Adrenal gland (tissue), 12 donors: Measurements from ENCODE around the gene RBBP4. TPM values are rescaled to one million over a fixed set of nuclear protein-coding genes. Genes with fewer than 3 reads are reported as not detected.
A peak's percentile ranks its signal among the peaks of the same experiment; 100 is the strongest.

ENCODE experiments used
- DNase-seq, 7 donors: peaks; one replicate each; pipeline ENCODE4 v3.0.0-alpha.2; 2019 to 2020
- H3K27ac ChIP-seq, 5 donors: fragments of 200-600 bp; sonication (generic) in 4 of 5; 1 replicate in 3 of 5; 2 replicates in 2 of 5; pipeline versions ENCODE4 v1.5.1 to v1.8.0; 2016 to 2020; ENCODE audit warnings: mild to moderate bottlenecking in 1 of 5
- H3K27me3 ChIP-seq: fragments of 200-600 bp; 2 replicates; pipeline ENCODE4 v1.8.0; 2021
- H3K36me3 ChIP-seq, 2 donors: fragments of 200-600 bp; replicated peaks in 1 of 2; 1 replicate in 1 of 2; 2 replicates in 1 of 2; pipeline versions ENCODE4 v1.5.1 to v1.8.0; 2018 to 2022
- H3K4me1 ChIP-seq, 2 donors: fragments of 200-600 bp; replicated peaks in 1 of 2; 1 replicate in 1 of 2; 2 replicates in 1 of 2; pipeline versions ENCODE4 v1.5.1 to v1.8.0; 2018 to 2021
- H3K4me3 ChIP-seq, 4 donors: fragments of 200-600 bp; sonication (generic) in 3 of 4; one replicate each; pipeline ENCODE4 v1.5.1; 2016 to 2018
- H3K9me3 ChIP-seq, 3 donors: fragments of 200-600 bp; sonication (generic) in 1 of 3; replicated peaks in 1 of 3; 1 replicate in 2 of 3; 2 replicates in 1 of 3; pipeline versions ENCODE4 v1.5.1 to v1.8.0; 2016 to 2021
- CTCF ChIP-seq, 6 experiments: fragments of 450-650 bp in 4 of 6; fragments of 200-600 bp in 2 of 6; sonication (generic) in 1 of 6; IDR thresholded peaks; 1 replicate in 5 of 6; 2 replicates in 1 of 6; pipeline versions ENCODE4 v1.5.1 to v1.8.0; 2016 to 2021; ENCODE audit warnings: antibody characterized with exemption in 6 of 6, mild to moderate bottlenecking in 2 of 6, moderate library complexity in 1 of 6
- POLR2A ChIP-seq, 2 donors: fragments of 450-650 bp; IDR thresholded peaks; one replicate each; pipeline ENCODE4 v1.6.1; 2017; ENCODE audit warnings: antibody characterized with exemption in 2 of 2, mild to moderate bottlenecking in 2 of 2, moderate library complexity in 1 of 2
- WGBS, 4 donors: extraction: QIAGEN DNeasy Blood & Tissue Kit in 2 of 4; methylation state at CpG; one replicate each; pipeline versions ENCODE4 v1.1.5 to v1.1.7; 2013 to 2017; 5-methylcytosine and 5-hydroxymethylcytosine counted together
- intact Hi-C, 2 donors: fragments of 100-400 bp; cut with DNase I; formaldehyde crosslinking; loops; one replicate each; pipeline versions ENCODE4 v1.14.1 to v1.15.0; 2022 to 2023
- polyA plus RNA-seq, 3 donors: library from polyadenylated mRNA; stranded (reverse); fragments of 200-250 nt in 2 of 3; fragments of 350-450 nt in 1 of 3; fragmentation: Illumina TruSeq in 1 of 3; extraction: RNeasy Lipid Tissue Mini Kit (QIAGEN cat#74804) in 1 of 3; gene quantifications; one replicate each; pipeline ENCODE4 v1.2.3, GENCODE V29; 2013 to 2014
- total RNA-seq, 9 donors: library from RNA; depleted of rRNA in 4 of 9; stranded (reverse); fragments of >200 nt in 4 of 9; fragments of 120-200 nt in 1 of 9; fragmentation: NEBNext Ultra II Directional in 1 of 9; extraction: Animal tissue kit (Norgen Biotek cat#: 25700) in 1 of 9; gene quantifications; one replicate each; pipeline versions ENCODE4 v1.1.0 to v1.2.4, GENCODE V29; 2013 to 2023
- donor health status: healthy with polysubstance abuse.
- donor health status: Bipolar disorder and iron deficiency.
- donor health status: DM: yes; HTN: yes; CAD: no.
- donor health status: DM: no; HTN: no; CAD: no.
- donor health status: DM: no; HTN: no; CAD: no.
- donor health status: DM: yes; HTN: yes; CAD: no.

RBBP4 gene
- total and polyA plus RNA-seq, 12 donors: 24.8 to 212 (median 148) TPM

DNA sequence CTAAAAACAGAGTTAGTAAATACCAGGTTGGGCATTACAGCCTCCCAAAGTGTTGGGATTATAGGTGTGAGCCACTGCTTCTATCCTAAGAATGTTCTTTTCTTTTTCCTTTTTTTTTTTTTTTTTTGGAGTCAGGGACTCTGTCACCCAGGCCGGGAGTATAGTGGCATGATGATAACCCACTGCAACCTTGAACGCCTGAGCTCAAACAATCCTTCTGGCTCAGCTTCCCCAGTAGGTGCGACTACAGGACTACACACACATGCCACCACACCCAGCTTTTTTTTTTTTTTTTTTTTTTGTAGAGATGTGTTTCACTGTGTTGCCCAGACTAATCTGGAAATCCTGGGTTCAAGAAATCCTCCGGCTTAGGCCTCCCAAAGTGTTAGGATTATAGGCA lies 6.6 kb upstream of the RBBP4 start:
- intact Hi-C loops: no loop called here
- Histone ChIP-seq H3K27me3 (no peaks in the 10 kb centered on the region), H3K27ac (no peak overlapping the region), H3K36me3 (no peaks in the 10 kb centered on the region), H3K9me3 (no peaks in the 10 kb centered on the region), H3K4me3 (no peak overlapping the region), H3K4me1 (peaks cover 8 to 23% of the 10 kb centered on the region in 2 donors)
- 41 to 74% (median 63%) methylated on average over 4 of the region's 4 CpGs for WGBS, 4 donors
- peak in 1 of 7 donors; percentile 41 for DNase-seq
- TF ChIP-seq CTCF (IDR thresholded peaks at IDR 0.05) (no peak), POLR2A (IDR thresholded peaks at IDR 0.05) (no peak)

GRCh38 chr1:32647308-32648134 lies 3.5 kb upstream of the RBBP4 start:
- Histone ChIP-seq H3K9me3 (no peaks in the 10 kb centered on the region), H3K27ac (no peak overlapping the region), H3K4me1 (peaks cover 15 to 36% of the 10 kb centered on the region in 2 donors), H3K36me3 (peaks cover 0 to 4% of the 10 kb centered on the region in 2 donors), H3K27me3 (no peaks in the 10 kb centered on the region), H3K4me3 (no peak overlapping the region)
- TF ChIP-seq CTCF (IDR thresholded peaks at IDR 0.05) (no peak), POLR2A (IDR thresholded peaks at IDR 0.05) (no peak)
- intact Hi-C loops: no loop called here
- no peak for DNase-seq
- 82 to 93% (median 89%) methylated on average over 6 of the region's 6 CpGs for WGBS, 4 donors

GRCh38 chr1:32650248-32650751 lies 708 bp upstream of the RBBP4 start, which contains the start of gene ZBTB8OS:
TSS of gene ZBTB8OS (minus strand) at chr1:32650550. CDS start at chr1:32650529, 21 bp downstream.
- Histone ChIP-seq H3K4me3 (peak within 1 kb of the TSS; percentile 62 to 81 (median 70)), H3K9me3 (no peaks in the 10 kb centered on the region), H3K4me1 (peaks cover 28 to 52% of the 10 kb centered on the region in 2 donors), H3K36me3 (peaks cover 0 to 21% of the 10 kb centered on the region in 2 donors), H3K27ac (peak within 1 kb of the TSS; percentile 92 to 99 (median 97)), H3K27me3 (no peaks in the 10 kb centered on the region)
- TF ChIP-seq CTCF (IDR thresholded peaks at IDR 0.05): no peak
- peak; percentile 56 to 86 for TF ChIP-seq POLR2A (IDR thresholded peaks at IDR 0.05)
- DNase-seq: peak; percentile 90 to 97 (median 96)
- intact Hi-C loops: no loop called here
- WGBS, 4 donors: 0 to 1% (median 0%) methylated on average over 19 to 21 of the region's 21 CpGs

GRCh38 chr1:32651461-32652073 lies 559 bp downstream of the RBBP4 start:
- H3K27me3 ChIP-seq: no peaks in the 10 kb centered on the region
- peak overlapping the region; percentile 92 to 99 (median 97) for H3K27ac ChIP-seq
- H3K36me3 ChIP-seq: peaks cover 0 to 29% of the 10 kb centered on the region in 2 donors
- peaks cover 33 to 64% of the 10 kb centered on the region in 2 donors for H3K4me1 ChIP-seq
- intact Hi-C loops: no loop called here
- WGBS, 4 donors: 1 to 7% (median 4%) methylated on average over 15 to 43 of the region's 43 CpGs
- H3K9me3 ChIP-seq: no peaks in the 10 kb centered on the region
- DNase-seq: no peak
- TF ChIP-seq CTCF (IDR thresholded peaks at IDR 0.05) (no peak), POLR2A (IDR thresholded peaks at IDR 0.05) (no peak)
- peak overlapping the region; percentile 36 to 73 (median 64) for H3K4me3 ChIP-seq
